ENCODE results near the gene PAFAH2. TPM values are rescaled to one million over a fixed set of nuclear protein-coding genes. Genes with fewer than 3 reads are reported as not detected.

PAFAH2 gene
- total and polyA plus RNA-seq, 2 of the 13 experiments (the other 11 are each of a cell fraction or from before 2014, with no cell fraction given): 6.9 to 9.4 TPM

- TF ChIP-seq ZNF563 (CRISPR knock-in tag; IDR thresholded peaks at IDR 0.05) (peak; percentile 63; the same call in 1 of the 2 replicates), PLSCR1 (CRISPR knock-in tag; IDR thresholded peaks at IDR 0.05; ENCODE audit: borderline replicate concordance) (no peak), TP53 (CRISPR knock-in tag; conservative IDR thresholded peaks at IDR 0.05) (0 out of 2 replicates have a peak, but pooled peaks have one; percentile 84), CC2D1A (CRISPR knock-in tag; IDR thresholded peaks at IDR 0.05) (no peak), ZNF292 (CRISPR knock-in tag; IDR thresholded peaks at IDR 0.05; ENCODE audit: borderline replicate concordance, low read depth) (peak; percentile 17; the same call in 1 of the 2 replicates), MED1 (CRISPR knock-in tag; IDR thresholded peaks at IDR 0.05) (peak; percentile 90), GFI1 (CRISPR knock-in tag; IDR thresholded peaks at IDR 0.05; ENCODE audit: borderline replicate concordance) (peak; percentile 67), ZNF20 (CRISPR knock-in tag; IDR thresholded peaks at IDR 0.05) (no peak), HOXA3 (CRISPR knock-in tag; IDR thresholded peaks at IDR 0.05) (peak; percentile 97), HNF4A (CRISPR knock-in tag; IDR thresholded peaks at IDR 0.05) (peak; percentile 65; the same call in 1 of the 2 replicates), ZNF850 (CRISPR knock-in tag; conservative IDR thresholded peaks at IDR 0.05) (no peak), ZNF333 (CRISPR knock-in tag; IDR thresholded peaks at IDR 0.05; ENCODE audit: borderline replicate concordance) (peak; percentile 76; the same call in 1 of the 2 replicates), NPAS2 (CRISPR knock-in tag; IDR thresholded peaks at IDR 0.05; ENCODE audit: borderline replicate concordance) (no peak), ZNF713 (CRISPR knock-in tag; IDR thresholded peaks at IDR 0.05) (no peak), ZNF597 (CRISPR knock-in tag; IDR thresholded peaks at IDR 0.05) (0 out of 2 replicates have a peak, but pooled peaks have one; percentile 24), KDM3A (CRISPR knock-in tag; IDR thresholded peaks at IDR 0.05; ENCODE audit: low read depth) (peak; percentile 98), HNRNPL (IDR thresholded peaks at IDR 0.05; ENCODE audit: low read depth, low read length) (no peak), ZNF446 (CRISPR knock-in tag; IDR thresholded peaks at IDR 0.05) (peak; percentile 54; the same call in 1 of the 2 replicates), ZBTB43 (CRISPR knock-in tag; conservative IDR thresholded peaks at IDR 0.05) (0 out of 2 replicates have a peak, but pooled peaks have one; percentile 17), ZMYM3 (CRISPR knock-in tag; IDR thresholded peaks at IDR 0.05) (peak; percentile 79), BCL6 (CRISPR knock-in tag; IDR thresholded peaks at IDR 0.05) (peak; percentile 87), ZNF326 (CRISPR knock-in tag; IDR thresholded peaks at IDR 0.05; ENCODE audit: borderline replicate concordance) (no peak), THAP8 (CRISPR knock-in tag; IDR thresholded peaks at IDR 0.05; ENCODE audit: borderline replicate concordance) (no peak), ZNF253 (CRISPR knock-in tag; IDR thresholded peaks at IDR 0.05; ENCODE audit: borderline replicate concordance) (0 out of 2 replicates have a peak, but pooled peaks have one; percentile 64), ZNF354B (CRISPR knock-in tag; IDR thresholded peaks at IDR 0.05) (no peak), NR2F6 (IDR thresholded peaks at IDR 0.05) (0 out of 2 replicates have a peak, but pooled peaks have one; percentile 64), NR2F6 (CRISPR knock-in tag; IDR thresholded peaks at IDR 0.05) (peak; percentile 73)
Observed at GRCh38 chr1:25997828-25998761, at the start of gene PAFAH2 (continued).
